CD4-positive, alpha-beta memory T cell (primary cell): ENCODE results near the gene RAB11B. TPM values are rescaled to one million over a fixed set of nuclear protein-coding genes. Genes with fewer than 3 reads are reported as not detected.
"Not testable (repeated sequence)": the region's sequence is repeated elsewhere in the genome, so short reads cannot be mapped to it uniquely, and the experiment has no call there.

ENCODE experiments used
- CTCF ChIA-PET: fragments of 350-600 bp; sonication (Branson Sonifier 250); formaldehyde crosslinking; loops from one replicate; lab custom pipeline; 2021; ENCODE audit warnings: inconsistent platforms; ENCODE audit not compliant: partially characterized antibody; lab: Charles Lee
- POLR2A ChIA-PET: fragments of 350-600 bp; sonication (Branson Sonifier 250); formaldehyde crosslinking; loops from one replicate; lab custom pipeline; 2021; ENCODE audit not compliant: partially characterized antibody; lab: Charles Lee
- DNase-seq, 5 donors: peaks; one replicate each; pipeline versions ENCODE4 v3.0.0 to v3.0.0-alpha.2; 2020 to 2022; ENCODE audit warnings: mixed read lengths in 1 of 5
- H3K27ac ChIP-seq: one replicate; pipeline ENCODE4 v1.7.0; 2013; ENCODE audit warnings: low read depth, low read length
- H3K27me3 ChIP-seq: 2 replicates; pipeline ENCODE4 v1.7.0; 2013; ENCODE audit warnings: mild to moderate bottlenecking, low read length, moderate library complexity; ENCODE audit not compliant: insufficient read depth
- H3K36me3 ChIP-seq: 2 replicates; pipeline ENCODE4 v1.7.0; 2013; ENCODE audit warnings: mild to moderate bottlenecking, low read length, moderate library complexity; ENCODE audit not compliant: insufficient read depth
- H3K4me1 ChIP-seq: 2 replicates; pipeline ENCODE4 v1.7.0; 2013; ENCODE audit warnings: mild to moderate bottlenecking, low read length, moderate library complexity; ENCODE audit not compliant: insufficient read depth
- H3K4me3 ChIP-seq, 2 donors: one replicate each; pipeline ENCODE4 v1.7.0; 2013; ENCODE audit warnings: low read length in 2 of 2, mild to moderate bottlenecking in 1 of 2
- H3K9me3 ChIP-seq, 2 donors: one replicate each; pipeline ENCODE4 v1.7.0; 2013; ENCODE audit warnings: low read length in 2 of 2, control low read depth in 1 of 2; ENCODE audit not compliant: control insufficient read depth in 1 of 2
- H3K27ac Mint-ChIP-seq, 7 donors: one replicate each; pipeline ENCODE4 v1.8.0; 2020 to 2021; ENCODE audit warnings: mixed read lengths in 7 of 7, mild to moderate bottlenecking in 6 of 7, inconsistent platforms in 3 of 7, moderate library complexity in 3 of 7
- H3K27me3 Mint-ChIP-seq, 2 donors: one replicate each; pipeline ENCODE4 v1.8.0; 2020 to 2021; ENCODE audit warnings: mixed read lengths in 2 of 2
- H3K36me3 Mint-ChIP-seq, 2 donors: one replicate each; pipeline ENCODE4 v1.8.0; 2020 to 2021; ENCODE audit warnings: mixed read lengths in 2 of 2, inconsistent platforms in 1 of 2, mild to moderate bottlenecking in 1 of 2
- H3K4me1 Mint-ChIP-seq, 4 donors: one replicate each; pipeline ENCODE4 v1.8.0; 2020 to 2021; ENCODE audit warnings: mixed read lengths in 4 of 4, mild to moderate bottlenecking in 1 of 4
- H3K4me3 Mint-ChIP-seq, 8 donors: one replicate each; pipeline ENCODE4 v1.8.0; 2020 to 2021; ENCODE audit warnings: mixed read lengths in 8 of 8, mild to moderate bottlenecking in 7 of 8, moderate library complexity in 6 of 8, inconsistent platforms in 3 of 8
- H3K9me3 Mint-ChIP-seq, 8 donors: one replicate each; pipeline ENCODE4 v1.8.0; 2020 to 2021; ENCODE audit warnings: mixed read lengths in 8 of 8, mild to moderate bottlenecking in 5 of 8, inconsistent platforms in 3 of 8, moderate library complexity in 1 of 8
- intact Hi-C: fragments of 100-400 bp; cut with micrococcal nuclease; formaldehyde crosslinking; loops from one replicate; pipeline ENCODE4 v1.15.1; 2023
- polyA plus RNA-seq, 2 donors: library from polyadenylated mRNA; unstranded; fragments of 300-500 nt; fragmentation: Illumina TruSeq; gene quantifications; one replicate each; pipeline ENCODE4 v1.2.3, GENCODE V29; 2021
- total RNA-seq, 2 experiments: library from RNA; stranded (reverse); gene quantifications; one replicate each; pipeline ENCODE4 v1.2.3, GENCODE V29; 2021

RAB11B gene
- total and polyA plus RNA-seq, 4 experiments from 2014 or later: 40.2 to 109 (median 96.9) TPM

DNA sequence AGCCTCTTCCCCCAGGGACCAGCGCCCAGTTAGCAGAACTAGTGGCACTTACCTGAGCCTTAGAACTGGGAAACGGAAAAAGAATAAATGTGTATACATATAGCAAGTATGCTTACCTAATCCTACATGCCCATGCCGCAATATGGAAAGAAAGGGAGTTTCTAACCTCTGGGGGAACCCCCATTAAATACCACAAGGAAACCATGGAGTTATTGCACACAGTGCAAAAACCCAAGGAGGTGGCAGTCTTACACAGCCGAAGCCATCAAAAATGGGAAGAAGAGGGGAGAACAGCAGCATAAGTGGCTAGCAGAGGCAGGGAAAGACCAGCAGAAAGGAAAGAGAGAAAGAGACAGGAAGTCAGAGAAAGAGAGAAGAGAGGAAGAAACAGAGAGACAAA lies 5.6 kb upstream of the RAB11B start:
- DNase-seq, H3K27me3 ChIP-seq, H3K27ac ChIP-seq, H3K27me3 Mint-ChIP-seq, H3K4me1 ChIP-seq, H3K9me3 ChIP-seq, POLR2A ChIA-PET, H3K36me3 ChIP-seq, H3K36me3 Mint-ChIP-seq, H3K4me1 Mint-ChIP-seq, H3K4me3 Mint-ChIP-seq, H3K4me3 ChIP-seq, intact Hi-C loops, CTCF ChIA-PET, H3K9me3 Mint-ChIP-seq: not testable (repeated sequence)
- H3K27ac Mint-ChIP-seq: peak overlapping the region in 1 of 7 donors; percentile 18

DNA sequence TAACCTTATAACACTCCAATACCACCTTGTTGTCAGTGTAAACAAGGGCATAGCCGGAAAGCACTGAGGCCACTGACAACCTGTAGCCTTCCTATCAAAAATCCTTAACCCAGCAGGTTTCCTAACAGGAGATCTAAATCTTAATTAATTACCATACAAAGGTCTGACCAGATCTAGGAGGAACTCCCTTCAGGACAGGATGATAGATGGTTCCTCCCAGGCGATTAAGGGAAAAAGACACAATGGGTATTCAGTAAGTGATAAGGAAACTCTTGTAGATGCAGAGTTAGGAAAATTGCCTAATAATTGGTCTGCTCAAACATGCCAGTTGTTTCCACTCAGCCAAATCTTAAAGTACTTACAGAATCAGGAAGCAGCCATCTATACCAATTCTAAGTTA lies 5.1 kb upstream of the RAB11B start:
- H3K4me1 Mint-ChIP-seq, H3K4me3 ChIP-seq, H3K27me3 Mint-ChIP-seq, H3K36me3 Mint-ChIP-seq, DNase-seq, H3K27ac Mint-ChIP-seq, intact Hi-C loops, CTCF ChIA-PET, H3K4me1 ChIP-seq, H3K4me3 Mint-ChIP-seq, H3K9me3 Mint-ChIP-seq, H3K36me3 ChIP-seq, H3K9me3 ChIP-seq, POLR2A ChIA-PET, H3K27ac ChIP-seq, H3K27me3 ChIP-seq: not testable (repeated sequence)

DNA sequence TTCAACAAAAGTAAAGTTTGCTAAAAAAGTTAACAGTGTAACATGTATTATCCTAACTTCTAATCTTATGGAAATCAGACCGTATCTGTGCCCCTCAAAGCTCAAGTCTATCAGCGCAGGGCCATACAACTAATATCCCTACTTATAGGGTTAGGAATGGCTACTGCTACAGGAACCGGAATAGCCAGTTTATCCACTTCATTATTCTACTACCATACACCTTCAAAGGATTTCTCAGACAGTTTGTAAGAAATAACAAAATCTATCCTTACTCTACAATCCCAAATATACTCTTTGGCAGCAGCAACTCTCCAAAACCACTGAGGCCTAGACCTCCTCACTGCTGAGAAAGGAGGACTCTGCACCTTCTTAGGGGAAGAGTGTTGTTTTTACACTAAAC lies 4.6 kb upstream of the RAB11B start:
- H3K27me3 Mint-ChIP-seq, H3K9me3 ChIP-seq, H3K4me3 ChIP-seq, H3K4me3 Mint-ChIP-seq, DNase-seq, H3K27ac Mint-ChIP-seq, POLR2A ChIA-PET, CTCF ChIA-PET, intact Hi-C loops, H3K27me3 ChIP-seq, H3K36me3 Mint-ChIP-seq, H3K27ac ChIP-seq, H3K36me3 ChIP-seq, H3K9me3 Mint-ChIP-seq, H3K4me1 ChIP-seq: not testable (repeated sequence)
- H3K4me1 Mint-ChIP-seq: peaks cover 0 to 10% (median 8%) of the 10 kb centered on the region in 4 donors

DNA sequence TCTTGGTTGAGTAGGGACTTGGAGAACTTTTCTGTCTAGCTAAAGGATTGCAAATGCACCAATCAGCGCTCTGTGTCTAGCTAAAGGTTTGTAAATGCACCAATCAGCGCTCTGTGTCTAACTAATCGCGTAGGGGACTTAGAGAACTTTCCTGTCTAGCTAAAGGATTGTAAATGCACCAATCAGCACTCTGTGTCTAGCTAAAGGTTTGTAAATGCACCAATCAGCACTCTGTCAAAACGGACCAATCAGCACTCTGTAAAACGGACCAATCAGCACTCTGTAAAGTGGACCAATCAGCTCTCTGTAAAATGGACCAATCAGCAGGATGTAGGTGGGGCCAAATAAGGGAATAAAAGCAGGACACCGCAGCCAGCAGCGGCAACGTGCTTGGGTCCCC lies 3.7 kb upstream of the RAB11B start:
- intact Hi-C loops, POLR2A ChIA-PET, H3K27ac Mint-ChIP-seq, H3K9me3 Mint-ChIP-seq, H3K27me3 ChIP-seq, H3K36me3 Mint-ChIP-seq, H3K36me3 ChIP-seq, H3K4me3 ChIP-seq, H3K9me3 ChIP-seq, DNase-seq, H3K27ac ChIP-seq, H3K27me3 Mint-ChIP-seq, H3K4me3 Mint-ChIP-seq: not testable (repeated sequence)
- peaks cover 4 to 17% (median 13%) of the 10 kb centered on the region in 4 donors for H3K4me1 Mint-ChIP-seq
- CTCF ChIA-PET: interaction anchor here (1.3 kb wide), 1 partner anchor 33 kb away, joined by 3 read pairs; no protein-coding TSS in a partner anchor
- H3K4me1 ChIP-seq: peaks cover 12% of the 10 kb centered on the region

DNA sequence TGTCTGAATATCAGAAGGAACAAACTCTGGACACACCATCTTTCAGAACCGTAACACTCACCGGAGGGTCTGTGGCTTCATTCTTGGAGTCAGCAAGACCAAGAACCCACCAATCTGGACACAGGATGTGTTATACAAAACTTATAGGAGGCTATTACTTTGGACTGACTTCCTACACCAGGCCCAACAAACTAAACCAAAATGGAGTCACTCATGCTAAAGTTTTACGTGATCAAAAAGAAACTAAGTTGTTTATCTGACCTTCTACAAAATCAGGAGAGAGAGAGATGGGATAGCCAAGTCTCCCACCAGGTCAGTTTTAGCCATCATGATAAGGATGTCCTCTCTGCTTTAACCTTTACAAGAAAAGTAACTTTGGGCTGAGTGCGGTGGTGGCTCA lies 3.2 kb upstream of the RAB11B start:
- DNase-seq: no peak
- Mint-ChIP-seq H3K27ac (peak overlapping the region in 1 of 7 donors; percentile 65), H3K4me1 (peaks cover 6 to 22% (median 17%) of the 10 kb centered on the region in 4 donors), H3K27me3 (no peaks in the 10 kb centered on the region), H3K4me3 (no peak overlapping the region), H3K36me3 (peaks cover 0 to 2% of the 10 kb centered on the region in 2 donors), H3K9me3 (no peaks in the 10 kb centered on the region)
- Histone ChIP-seq H3K27ac (no peak overlapping the region), H3K4me1 (peaks cover 18% of the 10 kb centered on the region), H3K36me3 (no peaks in the 10 kb centered on the region), H3K9me3 (no peaks in the 10 kb centered on the region), H3K27me3 (no peaks in the 10 kb centered on the region), H3K4me3 (no peak overlapping the region)
- intact Hi-C loops: no loop called here
- ChIA-PET POLR2A (no interaction called here), CTCF (interaction anchor here (1.3 kb wide), 1 partner anchor 34 kb away, joined by 3 read pairs; no protein-coding TSS in a partner anchor)

DNA sequence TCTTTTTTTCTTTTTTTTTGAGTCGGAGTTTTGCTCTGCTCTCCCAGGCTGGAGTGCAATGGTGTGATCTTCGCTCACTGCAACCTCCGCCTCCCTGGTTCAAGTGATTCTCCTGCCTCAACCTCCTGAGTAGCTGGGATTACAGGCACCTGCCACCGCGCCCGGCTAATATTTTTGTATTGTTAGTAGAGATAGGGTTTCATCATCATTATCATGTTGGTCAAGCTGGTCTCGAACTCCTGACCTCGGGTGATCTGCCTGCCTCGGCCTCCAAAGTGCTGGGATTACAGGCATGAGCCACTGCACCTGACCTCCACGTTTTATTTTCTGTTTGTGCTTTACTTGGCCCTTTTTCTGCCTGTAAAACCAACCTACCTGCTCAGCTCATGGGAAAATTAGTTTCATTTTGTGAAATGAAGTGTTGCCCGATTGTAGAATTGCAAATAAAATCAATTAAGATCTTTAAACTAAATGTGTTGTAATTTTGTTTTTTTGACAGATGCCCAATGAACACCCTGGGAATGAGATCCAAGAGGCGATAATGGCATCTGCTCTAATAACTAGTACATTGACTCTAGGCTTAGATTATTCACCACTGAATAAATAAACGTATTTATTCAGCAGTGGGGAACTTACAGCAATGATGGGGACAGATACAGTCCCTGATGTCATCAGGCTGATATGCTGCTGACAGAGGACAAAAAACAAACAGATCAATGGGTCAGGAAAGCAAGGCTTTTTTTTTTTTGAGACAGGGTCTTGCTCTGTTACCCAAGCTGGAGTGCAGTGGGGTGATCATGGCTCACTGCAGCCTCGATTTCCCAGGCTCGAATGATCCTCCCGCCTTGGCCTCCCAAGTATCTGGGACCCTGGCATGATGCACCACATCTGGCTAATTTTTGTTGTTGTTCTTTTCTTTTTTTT lies 2.2 kb upstream of the RAB11B start:
- Mint-ChIP-seq H3K4me1 (peaks cover 6 to 29% (median 22%) of the 10 kb centered on the region in 4 donors), H3K9me3 (no peaks in the 10 kb centered on the region), H3K4me3 (peak overlapping the region in 3 of 8 donors; percentile 14 to 36 (median 25)), H3K36me3 (peaks cover 0 to 3% of the 10 kb centered on the region in 2 donors), H3K27me3 (no peaks in the 10 kb centered on the region), H3K27ac (peak overlapping the region in 1 of 7 donors; percentile 23)
- Histone ChIP-seq H3K4me1 (peaks cover 22% of the 10 kb centered on the region), H3K9me3 (no peaks in the 10 kb centered on the region), H3K27me3 (no peaks in the 10 kb centered on the region), H3K36me3 (no peaks in the 10 kb centered on the region), H3K27ac (no peak overlapping the region), H3K4me3 (no peak overlapping the region)
- POLR2A ChIA-PET: interaction anchor here (0.9 kb wide), 1 partner anchor 26 kb away, joined by 3 read pairs; no protein-coding TSS in a partner anchor
- intact Hi-C loops: no loop called here
- DNase-seq: no peak
- CTCF ChIA-PET: interaction anchor here (0.7 kb wide), 1 partner anchor 34 kb away, joined by 4 read pairs; no protein-coding TSS in a partner anchor

DNA sequence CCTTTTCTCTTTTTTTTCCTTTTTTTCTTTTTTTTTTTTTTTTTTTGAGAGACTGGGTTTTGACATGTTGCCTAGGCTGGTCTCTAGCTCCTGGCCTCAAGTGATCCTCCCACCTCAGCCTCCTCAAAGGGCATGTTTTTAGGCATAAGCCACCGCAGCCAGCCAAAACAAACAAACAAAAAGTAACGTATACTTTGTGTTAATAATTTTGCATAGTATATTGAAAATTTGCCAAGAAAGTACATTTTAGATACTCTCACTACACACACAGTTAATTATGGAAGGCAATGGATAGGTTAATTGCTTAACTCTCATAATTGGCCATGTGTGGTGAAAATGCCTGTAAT lies 1.6 kb upstream of the RAB11B start:
- ChIA-PET CTCF (no interaction called here), POLR2A (interaction anchor here (0.9 kb wide), 1 partner anchor 25 kb away, joined by 3 read pairs; no protein-coding TSS in a partner anchor)
- no peaks in the 10 kb centered on the region for H3K27me3 ChIP-seq
- no peaks in the 10 kb centered on the region for H3K9me3 Mint-ChIP-seq
- H3K27ac Mint-ChIP-seq: peak overlapping the region in 1 of 7 donors; percentile 24
- H3K4me3 ChIP-seq: no peak overlapping the region
- no peak for DNase-seq
- intact Hi-C loops: no loop called here
- H3K4me1 ChIP-seq: peaks cover 22% of the 10 kb centered on the region
- H3K27ac ChIP-seq: no peak overlapping the region
- no peaks in the 10 kb centered on the region for H3K9me3 ChIP-seq
- no peaks in the 10 kb centered on the region for H3K36me3 ChIP-seq
- peaks cover 0 to 5% of the 10 kb centered on the region in 2 donors for H3K36me3 Mint-ChIP-seq
- peaks cover 8 to 35% (median 25%) of the 10 kb centered on the region in 4 donors for H3K4me1 Mint-ChIP-seq
- H3K4me3 Mint-ChIP-seq: peak overlapping the region in 4 of 8 donors; percentile 31 to 52 (median 40)
- H3K27me3 Mint-ChIP-seq: no peaks in the 10 kb centered on the region
